Ovary (tissue), 9 donors: ENCODE data around the gene GBP2. TPM values are rescaled to one million over a fixed set of nuclear protein-coding genes. Genes with fewer than 3 reads are reported as not detected.
A peak's percentile ranks its signal among the peaks of the same experiment; 100 is the strongest.
"Not testable (repeated sequence)": the region's sequence is repeated elsewhere in the genome, so short reads cannot be mapped to it uniquely, and the experiment has no call there.

Source experiments
- DNase-seq, 5 donors: peaks; one replicate each; pipeline ENCODE4 v3.0.0-alpha.2; 2019 to 2020
- H3K27ac ChIP-seq, 2 donors: fragments of 200-600 bp; one replicate each; pipeline versions ENCODE4 v1.5.1 to v1.8.0; 2019 to 2022
- H3K27me3 ChIP-seq: fragments of 200-600 bp; one replicate; pipeline ENCODE4 v1.8.0; 2022
- H3K36me3 ChIP-seq: fragments of 200-600 bp; sonication (generic); one replicate; pipeline ENCODE4 v1.5.1; 2019
- H3K4me1 ChIP-seq: one replicate; pipeline ENCODE4 v1.8.1; 2013; ENCODE audit warnings: mild to moderate bottlenecking, moderate library complexity; ENCODE audit not compliant: insufficient read depth
- H3K4me3 ChIP-seq: fragments of 200-600 bp; sonication (generic); one replicate; pipeline ENCODE4 v1.5.1; 2017
- H3K9me3 ChIP-seq, 2 donors: fragments of 200-600 bp in 1 of 2; sonication (generic) in 1 of 2; one replicate each; pipeline versions ENCODE4 v1.5.1 to v1.8.1; 2013 to 2019; ENCODE audit warnings: mild to moderate bottlenecking in 1 of 2, moderate library complexity in 1 of 2
- CTCF ChIP-seq, 3 donors: fragments of 450-650 bp in 2 of 3; fragments of 200-600 bp in 1 of 3; IDR thresholded peaks; one replicate each; pipeline versions ENCODE4 v1.5.1 to v1.8.0; 2016 to 2022; ENCODE audit warnings: antibody characterized with exemption in 3 of 3, mild to moderate bottlenecking in 1 of 3
- EP300 ChIP-seq: sonication (generic); formaldehyde crosslinking; IDR thresholded peaks from one replicate; pipeline ENCODE4 v1.6.1; 2017; ENCODE audit warnings: antibody characterized with exemption
- POLR2A ChIP-seq: fragments of 450-650 bp; IDR thresholded peaks from one replicate; pipeline ENCODE4 v1.6.1; 2017; ENCODE audit warnings: antibody characterized with exemption, mild to moderate bottlenecking, moderate library complexity
- WGBS, 3 donors: extraction: QIAGEN DNeasy Blood & Tissue Kit in 1 of 3; methylation state at CpG; one replicate each; pipeline versions ENCODE4 v1.1.5 to v1.1.7; 2013 to 2017; 5-methylcytosine and 5-hydroxymethylcytosine counted together
- intact Hi-C, 4 donors: fragments of 100-400 bp; cut with DNase I; formaldehyde crosslinking; loops; one replicate each; pipeline versions ENCODE4 v1.11.0 to v1.15.1; 2022 to 2023
- polyA plus RNA-seq, 2 donors: library from polyadenylated mRNA; stranded (reverse); fragments of 200-250 nt in 1 of 2; fragments of 350-450 nt in 1 of 2; fragmentation: Illumina TruSeq in 1 of 2; extraction: RNeasy Lipid Tissue Mini Kit (QIAGEN cat#74804) in 1 of 2; gene quantifications; one replicate each; pipeline ENCODE4 v1.2.3, GENCODE V29; 2013 to 2014
- total RNA-seq, 7 donors: library from RNA; depleted of rRNA in 2 of 7; stranded (reverse); fragments of >200 nt in 2 of 7; fragmentation: NEBNext Ultra II Directional in 3 of 7; extraction: Animal tissue kit (Norgen Biotek cat#: 25700) in 3 of 7; gene quantifications; one replicate each; pipeline versions ENCODE4 v1.1.0 to v1.2.4, GENCODE V29; 2016 to 2023
- donor health status: DM: no; HTN: no; CAD: no; lungs with moderate emphysema.
- donor health status: DM: no; HTN: no; CAD: no.
- donor health status: Bipolar disorder and iron deficiency.
- donor health status: DM: yes; HTN: yes; CAD: no.
- donor health status: DM: no; HTN: no; CAD: no.
- donor health status: DM: yes; HTN: yes; CAD: no.

GBP2 gene
- total and polyA plus RNA-seq, 9 donors = 39.3 to 237 (median 74.9) TPM

- 52 to 86% (median 85%) methylated on average over 3 of the region's 3 CpGs for WGBS, 3 donors
- H3K27ac ChIP-seq = no peak overlapping the region
- intact Hi-C loops = no loop called here
These were observed 44.9 kb downstream of the GBP2 start for GRCh38 chr1:89081005-89081404.

DNA sequence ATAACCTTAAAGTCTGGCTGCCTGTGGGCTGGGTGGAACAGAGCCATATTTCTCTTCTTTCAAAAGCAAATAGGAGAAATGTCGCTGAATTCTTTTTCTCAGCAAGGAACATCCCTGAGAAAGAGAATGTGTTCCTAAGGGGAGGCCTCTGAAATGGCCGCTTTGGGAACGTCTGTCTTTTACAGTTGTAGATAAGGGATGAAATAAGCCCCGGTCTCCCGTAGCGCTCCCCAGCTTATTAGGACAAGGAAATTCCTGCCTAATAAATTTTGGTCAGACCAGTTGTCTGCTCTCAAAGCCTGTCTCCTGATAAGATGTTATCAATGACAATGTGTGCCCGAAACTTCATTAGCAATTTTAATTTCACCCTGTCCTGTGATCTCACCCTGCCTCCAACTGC, 45.8 kb downstream of the GBP2 start:
- H3K9me3 ChIP-seq, H3K36me3 ChIP-seq, H3K4me1 ChIP-seq, H3K27me3 ChIP-seq, intact Hi-C loops, DNase-seq, H3K27ac ChIP-seq, H3K4me3 ChIP-seq: not testable (repeated sequence)
- 66 to 72% (median 72%) methylated on average over 7 of the region's 7 CpGs for WGBS, 3 donors

More at GRCh38 chr1:89081005-89081404, 44.9 kb downstream of the GBP2 start:
- Histone ChIP-seq H3K4me3 (no peak overlapping the region), H3K4me1 (no peaks in the 10 kb centered on the region), H3K27me3 (no peaks in the 10 kb centered on the region), H3K36me3 (no peaks in the 10 kb centered on the region), H3K9me3 (no peaks in the 10 kb centered on the region)
- TF ChIP-seq EP300 (no peak), CTCF (IDR thresholded peaks at IDR 0.05) (no peak), POLR2A (no peak)
- no peak for DNase-seq

- H3K4me1 ChIP-seq, H3K27me3 ChIP-seq, H3K9me3 ChIP-seq, H3K4me3 ChIP-seq, H3K36me3 ChIP-seq, DNase-seq, H3K27ac ChIP-seq: not testable (repeated sequence)
- intact Hi-C loops = loop anchor here in 1 of 4 donors (10.0 kb wide), 1 partner anchor 62 kb away; no protein-coding TSS in a partner anchor
- WGBS, 3 donors = 80 to 82% (median 80%) methylated on average over 8 of the region's 8 CpGs
These were observed 53.3 kb downstream of the GBP2 start for GRCh38 chr1:89072466-89073065.

GRCh38 chr1:89070509-89070908, 55.4 kb downstream of the GBP2 start:
- intact Hi-C loops = loop anchor here in 1 of 4 donors (10.0 kb wide), 1 partner anchor 64 kb away; no protein-coding TSS in a partner anchor
- Histone ChIP-seq H3K27ac (peak overlapping the region in 1 of 2 donors; percentile 53), H3K27me3 (no peaks in the 10 kb centered on the region), H3K4me3 (peak overlapping the region; percentile 31), H3K9me3 (no peaks in the 10 kb centered on the region), H3K4me1 (peaks cover 4% of the 10 kb centered on the region), H3K36me3 (no peaks in the 10 kb centered on the region)
- WGBS, 3 donors = 67 to 76% (median 74%) methylated on average over 1 of the region's 1 CpG
- no peak for DNase-seq
- TF ChIP-seq POLR2A (no peak), EP300 (no peak), CTCF (IDR thresholded peaks at IDR 0.05) (no peak)

DNA sequence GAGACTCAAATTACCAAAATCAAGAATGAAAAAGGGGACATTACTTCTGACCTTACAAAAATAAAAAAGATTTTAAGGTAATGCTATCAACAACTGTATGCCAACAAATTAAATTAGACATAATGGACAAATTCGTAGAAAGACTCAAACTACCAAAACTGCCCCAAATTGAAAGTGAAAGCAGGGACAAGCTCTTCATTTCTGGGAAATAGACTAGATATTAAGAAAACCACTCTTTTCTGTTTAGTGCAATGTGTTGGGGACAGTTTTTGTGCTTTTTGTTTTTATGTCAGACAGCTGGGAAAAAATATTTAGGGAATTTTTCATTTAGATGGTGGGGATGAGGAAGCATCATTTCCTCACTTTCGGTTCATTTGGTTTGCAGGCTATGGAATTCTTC, 56.0 kb downstream of the GBP2 start:
- Histone ChIP-seq H3K9me3 (no peaks in the 10 kb centered on the region), H3K4me3 (peak overlapping the region; percentile 31), H3K27ac (peak overlapping the region in 1 of 2 donors; percentile 53), H3K4me1 (peaks cover 4% of the 10 kb centered on the region), H3K27me3 (no peaks in the 10 kb centered on the region), H3K36me3 (no peaks in the 10 kb centered on the region)
- TF ChIP-seq CTCF (IDR thresholded peaks at IDR 0.05) = no peak
- TF ChIP-seq EP300 = no peak
- TF ChIP-seq POLR2A = no peak
- no peak for DNase-seq
- 28 to 41% (median 35%) methylated on average over 2 of the region's 2 CpGs for WGBS, 3 donors
- intact Hi-C loops = loop anchor here in 1 of 4 donors (10.0 kb wide), 1 partner anchor 65 kb away; no protein-coding TSS in a partner anchor
